Right lobe of liver (tissue), 6 donors: ENCODE data around the gene MYH9. TPM values are rescaled to one million over a fixed set of nuclear protein-coding genes. Genes with fewer than 3 reads are reported as not detected.

Experiments
- ATAC-seq, 4 donors: fragments of 200-7000 bp; cut with Tn5 transposase; one replicate each; pipeline ENCODE4 v1.9.1; 2020; ENCODE audit warnings: mild to moderate bottlenecking in 4 of 4, moderate library complexity in 4 of 4
- DNase-seq, 3 donors: peaks; one replicate each; pipeline ENCODE4 v3.0.0-alpha.2; 2020
- H3K27ac ChIP-seq, 3 donors: fragments of 200-600 bp; one replicate each; pipeline ENCODE4 v1.8.0; 2022
- H3K27me3 ChIP-seq, 2 donors: fragments of 200-600 bp; one replicate each; pipeline ENCODE4 v1.8.0; 2022
- H3K36me3 ChIP-seq, 4 donors: fragments of 200-600 bp; sonication (generic) in 1 of 4; one replicate each; pipeline versions ENCODE4 v1.5.1 to v1.8.0; 2017 to 2022; ENCODE audit warnings: control low read depth in 1 of 4
- H3K4me1 ChIP-seq, 4 donors: fragments of 200-600 bp; sonication (generic) in 1 of 4; one replicate each; pipeline versions ENCODE4 v1.5.1 to v1.8.0; 2017 to 2022; ENCODE audit warnings: control low read depth in 1 of 4
- H3K4me3 ChIP-seq, 3 donors: fragments of 200-600 bp; one replicate each; pipeline ENCODE4 v1.8.0; 2022
- H3K9me3 ChIP-seq, 4 donors: fragments of 200-600 bp; sonication (generic) in 1 of 4; one replicate each; pipeline versions ENCODE4 v1.5.1 to v1.8.0; 2017 to 2022; ENCODE audit warnings: control low read depth in 1 of 4
- CTCF ChIP-seq, 4 donors: fragments of 200-600 bp in 3 of 4; fragments of 450-650 bp in 1 of 4; IDR thresholded peaks; one replicate each; pipeline versions ENCODE4 v1.5.1 to v1.8.0; 2016 to 2022; ENCODE audit warnings: antibody characterized with exemption in 4 of 4, mild to moderate bottlenecking in 2 of 4
- POLR2A ChIP-seq: fragments of 450-650 bp; IDR thresholded peaks from one replicate; pipeline ENCODE4 v1.6.1; 2017; ENCODE audit warnings: antibody characterized with exemption, mild to moderate bottlenecking
- WGBS: methylation state at CpG from one replicate; pipeline ENCODE4 v1.1.6; 2018; ENCODE audit warnings: low coverage, low lambda C conversion rate; ENCODE audit not compliant: insufficient coverage; ENCODE audit errors: missing lambda C conversion rate; 5-methylcytosine and 5-hydroxymethylcytosine counted together
- intact Hi-C, 2 donors: fragments of 100-400 bp; cut with DNase I; formaldehyde crosslinking; loops; one replicate each; pipeline versions ENCODE4 v1.11.2 to v1.14.1; 2022
- total RNA-seq, 6 experiments: library from RNA; depleted of rRNA in 2 of 6; stranded (reverse); fragments of >200 nt in 2 of 6; fragmentation: NEBNext Ultra II Directional in 3 of 6; extraction: Animal tissue kit (Norgen Biotek cat#: 25700) in 3 of 6; gene quantifications; one replicate each; pipeline versions ENCODE4 v1.1.0 to v1.2.4, GENCODE V29; 2016 to 2023
- donor health status: DM: no; HTN: yes; CAD: no.
- donor health status: DM: no; HTN: no; CAD: no.
- donor health status: DM: no; HTN: no; CAD: no.
- donor health status: DM: no; HTN: yes; CAD: no.
- donor health status: DM: no; HTN: yes; CAD: no.

The MYH9 gene
- total RNA-seq, 6 experiments from 2014 or later, result 168 to 435 (median 222) TPM

- Histone ChIP-seq H3K9me3 (peaks cover 0 to 1% (median 0%) of the 10 kb centered on the region in 4 donors), H3K27ac (peak overlapping the region; percentile 98 to 99 (median 99)), H3K36me3 (no peaks in the 10 kb centered on the region), H3K27me3 (no peaks in the 10 kb centered on the region), H3K4me1 (peaks cover 0 to 32% (median 17%) of the 10 kb centered on the region in 4 donors), H3K4me3 (peak overlapping the region; percentile 80 to 94 (median 87))
- TF ChIP-seq CTCF (IDR thresholded peaks at IDR 0.05) (no peak), POLR2A (no peak)
- DNase-seq (peak; percentile 80 to 87 (median 81)), ATAC-seq (peak; percentile 1 to 26 (median 6))
- WGBS, result no CpG with 5 or more reads among the region's 91 CpGs
- intact Hi-C loops, result loop anchor here in 1 of 2 donors (2.0 kb wide), 1 partner anchor 78 kb away; no protein-coding TSS in a partner anchor
These were observed 663 bp downstream of the MYH9 start for GRCh38 chr22:36386900-36387708.

DNA sequence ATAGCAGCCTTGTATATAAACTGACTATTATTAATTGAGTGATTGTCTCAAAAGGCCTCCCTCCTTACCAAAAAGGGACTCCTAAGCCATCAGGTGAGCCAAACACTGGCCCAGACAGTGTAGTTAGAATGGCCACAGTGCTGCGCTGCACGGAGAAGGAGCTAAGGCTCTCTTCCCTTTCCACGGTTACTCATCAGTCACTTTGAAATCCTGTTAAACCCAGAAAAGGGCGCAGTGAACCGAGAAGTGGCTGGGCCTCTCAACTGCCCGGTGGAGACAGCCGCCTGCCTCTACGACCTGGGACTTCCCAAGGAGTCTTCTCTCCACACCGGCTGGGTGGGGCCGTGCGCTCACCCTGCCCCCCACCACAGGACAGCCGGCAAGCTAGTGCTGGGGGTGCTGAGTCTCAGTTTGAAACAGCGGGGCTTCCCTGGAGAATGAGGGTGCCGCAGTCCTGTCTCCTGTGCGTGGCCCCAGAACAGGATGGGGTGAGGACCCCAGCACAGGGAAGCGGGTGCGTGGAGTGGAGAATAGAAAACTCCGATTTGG lies 1.3 kb downstream of the MYH9 start:
- TF ChIP-seq CTCF (IDR thresholded peaks at IDR 0.05) (no peak), POLR2A (peak; percentile 79)
- WGBS, result 0% methylated on average over 16 of the region's 18 CpGs
- Histone ChIP-seq H3K4me1 (peaks cover 0 to 33% (median 17%) of the 10 kb centered on the region in 4 donors), H3K4me3 (peak overlapping the region; percentile 80 to 94 (median 87)), H3K27me3 (no peaks in the 10 kb centered on the region), H3K9me3 (peaks cover 0 to 1% (median 0%) of the 10 kb centered on the region in 4 donors), H3K36me3 (no peaks in the 10 kb centered on the region), H3K27ac (peak overlapping the region; percentile 98 to 99 (median 99))
- DNase-seq, result peak in 2 of 3 donors; percentile 55 to 79
- ATAC-seq, result peak; percentile 0 to 9 (median 3)
- intact Hi-C loops, result loop anchor here in 1 of 2 donors (2.0 kb wide), 1 partner anchor 78 kb away; no protein-coding TSS in a partner anchor

DNA sequence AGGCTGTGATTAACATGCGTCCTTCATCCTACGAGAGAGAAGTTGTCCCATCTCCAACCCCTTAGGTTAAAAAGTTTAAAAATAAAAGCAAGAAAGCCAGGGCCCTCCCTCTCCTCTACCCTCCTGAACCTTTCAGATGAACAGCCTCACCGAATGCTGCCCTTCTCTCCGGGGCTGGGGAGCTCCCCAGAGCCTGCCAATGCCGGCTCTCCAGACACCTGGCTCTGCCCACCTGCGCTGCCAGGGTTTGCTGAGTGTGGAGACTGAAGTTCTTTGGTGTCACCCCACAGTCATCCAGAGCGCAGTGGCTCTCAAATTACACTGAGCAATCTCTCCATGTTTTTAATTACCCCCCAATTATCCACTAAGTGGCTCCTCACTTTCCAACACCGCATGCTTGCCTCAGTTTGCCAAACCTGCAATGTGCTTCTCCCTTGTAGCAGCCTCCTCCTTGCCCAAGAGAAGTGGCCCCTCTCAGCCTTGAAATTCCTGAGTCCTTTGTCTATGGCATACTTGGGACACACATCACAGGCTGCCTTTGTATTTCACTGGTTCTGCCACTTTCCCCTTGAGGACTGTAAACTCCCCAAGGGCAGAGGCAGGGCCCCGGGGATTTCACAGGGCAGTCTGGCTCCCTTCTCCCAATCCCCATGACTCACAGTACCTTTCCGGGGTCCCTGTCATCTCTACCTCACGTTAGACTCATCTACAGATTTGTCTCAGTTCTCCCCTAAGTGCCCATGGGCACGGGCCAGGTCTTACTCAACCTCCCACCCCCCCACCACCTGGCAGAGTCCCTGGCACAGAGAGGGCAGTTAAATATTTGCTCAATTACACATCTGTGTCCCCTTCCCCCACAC lies 2.0 kb downstream of the MYH9 start:
- WGBS, result 0% methylated on average over 9 of the region's 12 CpGs
- no peaks in the 10 kb centered on the region for H3K27me3 ChIP-seq
- H3K4me3 ChIP-seq, result peak overlapping the region; percentile 80 to 94 (median 87)
- no peaks in the 10 kb centered on the region for H3K36me3 ChIP-seq
- H3K27ac ChIP-seq, result peak overlapping the region; percentile 98 to 99 (median 99)
- DNase-seq (peak; percentile 83 to 91 (median 86)), ATAC-seq (peak; percentile 40 to 58 (median 42))
- H3K9me3 ChIP-seq, result peaks cover 0 to 1% (median 0%) of the 10 kb centered on the region in 4 donors
- H3K4me1 ChIP-seq, result peaks cover 0 to 40% (median 17%) of the 10 kb centered on the region in 4 donors
- TF ChIP-seq CTCF (IDR thresholded peaks at IDR 0.05), result no peak
- TF ChIP-seq POLR2A, result no peak
- intact Hi-C loops, result loop anchor here in 1 of 2 donors (2.0 kb wide), 1 partner anchor 79 kb away; no protein-coding TSS in a partner anchor
